NCI-H2029 treated with DMSO at 0.1 percent for 48 hours (cell line): ENCODE measurements around the gene YPEL1.
A peak's percentile ranks its signal among the peaks of the same experiment; 100 is the strongest.

ENCODE experiments used
- DNase-seq: peaks from one replicate; lab custom pipeline; 2025; lab: John Stamatoyannopoulos, UW

The YPEL1 gene

GRCh38 chr22:21735200-21736083 is at the start of gene YPEL1:
Gene YPEL1 (minus strand): TSS chr22:21735794. CDS start chr22:21710744, 25,050 bp downstream.
- DNase-seq = peak; percentile 40

- no peak for DNase-seq
These were observed 44.7 kb upstream of the YPEL1 start for GRCh38 chr22:21780259-21780658.

- DNase-seq = no peak
These were observed 43.9 kb upstream of the YPEL1 start for GRCh38 chr22:21779444-21779843.

GRCh38 chr22:21778705-21779363 is 43.2 kb upstream of the YPEL1 start:
- DNase-seq = no peak

GRCh38 chr22:21771631-21771976 is 36.0 kb upstream of the YPEL1 start:
- no peak for DNase-seq

- DNase-seq = no peak
These were observed 32.8 kb upstream of the YPEL1 start for GRCh38 chr22:21768435-21768834.

GRCh38 chr22:21766691-21767462 is 31.3 kb upstream of the YPEL1 start:
- no peak for DNase-seq

GRCh38 chr22:21765909-21766529 is 30.4 kb upstream of the YPEL1 start:
- no peak for DNase-seq

GRCh38 chr22:21764038-21764804 is 28.6 kb upstream of the YPEL1 start:
- DNase-seq = no peak

- no peak for DNase-seq
These were observed 27.4 kb upstream of the YPEL1 start for GRCh38 chr22:21762712-21763581.

- no peak for DNase-seq
These were observed 26.5 kb upstream of the YPEL1 start for GRCh38 chr22:21761994-21762680.

GRCh38 chr22:21761086-21761485 is 25.5 kb upstream of the YPEL1 start:
- DNase-seq = no peak

GRCh38 chr22:21760640-21761039 is 25.0 kb upstream of the YPEL1 start:
- peak; percentile 5 for DNase-seq

- DNase-seq = no peak
These were observed 24.2 kb upstream of the YPEL1 start for GRCh38 chr22:21759646-21760376.

- no peak for DNase-seq
These were observed 23.5 kb upstream of the YPEL1 start for GRCh38 chr22:21759093-21759492.

- no peak for DNase-seq
These were observed 22.7 kb upstream of the YPEL1 start for GRCh38 chr22:21758091-21758864.

- no peak for DNase-seq
These were observed 20.3 kb upstream of the YPEL1 start for GRCh38 chr22:21755851-21756284.

GRCh38 chr22:21754523-21754922 is 18.9 kb upstream of the YPEL1 start:
- no peak for DNase-seq
